Heart left ventricle (tissue), 16 donors: ENCODE data around the gene CYP4F3. TPM values are rescaled to one million over a fixed set of nuclear protein-coding genes. Genes with fewer than 3 reads are reported as not detected.

Experiments
- ATAC-seq, 4 donors: fragments of 200-7000 bp; cut with Tn5 transposase; one replicate each; pipeline ENCODE4 v1.9.1; 2020 to 2022; ENCODE audit warnings: moderate library complexity in 4 of 4, mild to moderate bottlenecking in 3 of 4, moderate number of reproducible peaks in 1 of 4
- DNase-seq, 5 donors: peaks; one replicate each; pipeline ENCODE4 v3.0.0-alpha.2; 2020
- H3K27ac ChIP-seq, 12 donors: fragments of 200-600 bp; sonication (generic) in 4 of 12; one replicate each; pipeline versions ENCODE4 v1.5.0 to v1.8.0; 2016 to 2022; ENCODE audit warnings: mild to moderate bottlenecking in 2 of 12
- H3K27me3 ChIP-seq, 9 donors: fragments of 200-600 bp; sonication (generic) in 2 of 9; one replicate each; pipeline versions ENCODE4 v1.5.1 to v1.8.0; 2016 to 2022; ENCODE audit warnings: mild to moderate bottlenecking in 3 of 9
- H3K36me3 ChIP-seq, 9 donors: fragments of 200-600 bp; sonication (generic) in 2 of 9; one replicate each; pipeline versions ENCODE4 v1.5.0 to v1.8.0; 2018 to 2022; ENCODE audit warnings: mild to moderate bottlenecking in 2 of 9
- H3K4me1 ChIP-seq, 12 donors: fragments of 200-600 bp; sonication (generic) in 4 of 12; one replicate each; pipeline versions ENCODE4 v1.5.0 to v1.8.0; 2016 to 2022; ENCODE audit warnings: mild to moderate bottlenecking in 3 of 12
- H3K4me3 ChIP-seq, 12 donors: fragments of 200-600 bp; sonication (generic) in 4 of 12; one replicate each; pipeline versions ENCODE4 v1.5.0 to v1.8.0; 2017 to 2022; ENCODE audit warnings: mild to moderate bottlenecking in 9 of 12, moderate library complexity in 4 of 12
- H3K9me3 ChIP-seq, 12 donors: fragments of 200-600 bp; sonication (generic) in 4 of 12; one replicate each; pipeline versions ENCODE4 v1.5.0 to v1.8.0; 2016 to 2022; ENCODE audit warnings: mild to moderate bottlenecking in 1 of 12
- POLR2A ChIP-seq, 2 donors: fragments of 450-650 bp; IDR thresholded peaks; one replicate each; pipeline ENCODE4 v1.6.1; 2017; ENCODE audit warnings: antibody characterized with exemption in 2 of 2, mild to moderate bottlenecking in 2 of 2, moderate library complexity in 2 of 2
- WGBS, 4 donors: extraction: QIAGEN DNeasy Blood & Tissue Kit in 2 of 4; methylation state at CpG; one replicate each; pipeline versions ENCODE4 v1.1.5 to v1.1.7; 2013 to 2018; 5-methylcytosine and 5-hydroxymethylcytosine counted together
- intact Hi-C, 10 donors: fragments of 100-400 bp; cut with DNase I; formaldehyde crosslinking; loops; one replicate each; pipeline versions ENCODE4 v1.11.1 to v1.14.2; 2022
- polyA plus RNA-seq, 2 donors: library from polyadenylated mRNA; stranded (reverse); fragments of 200-250 nt; gene quantifications; one replicate each; pipeline ENCODE4 v1.2.3, GENCODE V29; 2013
- total RNA-seq, 9 donors: library from RNA; depleted of rRNA in 2 of 9; stranded (reverse); fragments of >200 nt in 2 of 9; fragmentation: NEBNext Ultra II Directional in 3 of 9; extraction: Animal tissue kit (Norgen Biotek cat#: 25700) in 3 of 9; gene quantifications; one replicate each; pipeline versions ENCODE4 v1.1.0 to v1.2.4, GENCODE V29; 2016 to 2023
- TF ChIP-seq, protein P1 (sequence below), 12 donors: fragments of 200-600 bp; sonication (generic) in 4 of 12; IDR thresholded peaks; one replicate each; pipeline versions ENCODE4 v1.5.0 to v1.8.0; 2018 to 2022; ENCODE audit warnings: antibody characterized with exemption in 12 of 12, mild to moderate bottlenecking in 5 of 12
- donor health status: ischemic (EF 13 %, LVEDD 7.1; RV severe dilation, severe dysfunction).
- donor health status: healthy with polysubstance abuse.
- donor health status: DM: no; HTN: yes; CAD: no.
- donor health status: DM: no; HTN: no; CAD: no.
- donor health status: ischemic (EF 25% LVEDD 6.9; RV normal size, moderate dysfunction).
- donor health status: ischemic (EF 25% LVEDD 5.7; RV mildly dilated, moderate dysfunction).
- donor health status: healthy.
- donor health status: DM: yes; HTN: yes; CAD: no.
- donor health status: ischemic (EF 35%, LVEDD 5.7; RV mildly dilated, moderate dysfunction).
- donor health status: nonischemic (EF 11% LVEDD 7.7; RV severe dilation, severe dysfunction).
- donor health status: DM: yes; HTN: yes; CAD: no.
- donor health status: PGD.
- donor health status: ischemic (EF 29% LVEDD 5.4; RV normal size, mild dysfunction).
- donor health status: nonischemic (EF 23%, LVEDD 6.1; RV moderate dilation, normal function).

CYP4F3 gene
- total and polyA plus RNA-seq, 11 donors = 0.04 to 1.9 (median 0.29) TPM; not detected in 4

DNA sequence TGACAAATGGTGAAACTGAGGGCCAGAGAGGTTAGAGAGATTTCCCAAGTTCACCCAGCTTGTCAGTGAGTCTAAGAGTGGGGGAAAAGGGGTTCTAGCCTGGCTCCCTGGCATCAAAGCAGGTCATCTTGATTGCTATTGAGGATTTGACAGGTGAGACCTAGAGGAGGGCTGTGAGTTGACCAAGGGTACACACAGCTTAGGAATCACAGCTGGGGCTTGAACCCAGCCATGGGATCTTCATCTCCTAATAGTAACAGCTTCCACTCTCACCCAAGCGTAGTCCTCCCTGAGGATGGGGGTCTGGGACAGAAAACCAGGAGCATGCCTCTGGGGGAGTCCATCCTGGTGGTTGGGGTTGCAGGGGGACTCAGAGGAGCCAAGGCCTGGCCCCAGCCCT, 18.9 kb upstream of the CYP4F3 start:
- no peak for DNase-seq
- Histone ChIP-seq H3K27me3 (peaks cover 0 to 49% (median 2%) of the 10 kb centered on the region in 9 donors), H3K4me1 (no peaks in the 10 kb centered on the region), H3K4me3 (no peak overlapping the region), H3K27ac (no peak overlapping the region), H3K36me3 (no peaks in the 10 kb centered on the region), H3K9me3 (peaks cover 0 to 3% (median 0%) of the 10 kb centered on the region in 12 donors)
- TF ChIP-seq, protein P1, sequence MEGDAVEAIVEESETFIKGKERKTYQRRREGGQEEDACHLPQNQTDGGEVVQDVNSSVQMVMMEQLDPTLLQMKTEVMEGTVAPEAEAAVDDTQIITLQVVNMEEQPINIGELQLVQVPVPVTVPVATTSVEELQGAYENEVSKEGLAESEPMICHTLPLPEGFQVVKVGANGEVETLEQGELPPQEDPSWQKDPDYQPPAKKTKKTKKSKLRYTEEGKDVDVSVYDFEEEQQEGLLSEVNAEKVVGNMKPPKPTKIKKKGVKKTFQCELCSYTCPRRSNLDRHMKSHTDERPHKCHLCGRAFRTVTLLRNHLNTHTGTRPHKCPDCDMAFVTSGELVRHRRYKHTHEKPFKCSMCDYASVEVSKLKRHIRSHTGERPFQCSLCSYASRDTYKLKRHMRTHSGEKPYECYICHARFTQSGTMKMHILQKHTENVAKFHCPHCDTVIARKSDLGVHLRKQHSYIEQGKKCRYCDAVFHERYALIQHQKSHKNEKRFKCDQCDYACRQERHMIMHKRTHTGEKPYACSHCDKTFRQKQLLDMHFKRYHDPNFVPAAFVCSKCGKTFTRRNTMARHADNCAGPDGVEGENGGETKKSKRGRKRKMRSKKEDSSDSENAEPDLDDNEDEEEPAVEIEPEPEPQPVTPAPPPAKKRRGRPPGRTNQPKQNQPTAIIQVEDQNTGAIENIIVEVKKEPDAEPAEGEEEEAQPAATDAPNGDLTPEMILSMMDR (IDR thresholded peaks at IDR 0.05) = no peak
- TF ChIP-seq POLR2A (IDR thresholded peaks at IDR 0.05) = no peak
- intact Hi-C loops = no loop called here
- ATAC-seq = no peak
- WGBS, 4 donors = 40 to 78% (median 61%) methylated on average over 1 of the region's 1 CpG

DNA sequence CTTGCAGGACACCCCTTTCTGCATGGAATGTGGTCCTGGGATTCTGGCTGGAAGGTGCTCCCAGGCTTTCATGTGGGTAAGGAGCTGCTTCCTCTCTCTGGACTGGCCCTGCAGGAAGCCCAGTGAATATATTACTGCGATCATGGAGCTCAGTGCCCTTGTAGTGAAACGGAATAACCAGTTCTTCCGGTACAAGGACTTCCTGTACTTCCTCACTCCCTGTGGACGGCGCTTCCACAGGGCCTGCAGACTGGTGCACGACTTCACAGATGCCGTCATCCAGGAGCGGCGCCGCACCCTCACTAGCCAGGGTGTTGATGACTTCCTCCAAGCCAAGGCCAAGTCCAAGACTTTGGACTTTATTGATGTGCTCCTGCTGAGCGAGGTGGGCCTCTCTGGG, 17.7 kb upstream of the CYP4F3 start:
- intact Hi-C loops = no loop called here
- TF ChIP-seq, protein P1 (IDR thresholded peaks at IDR 0.05) = no peak
- no peak for TF ChIP-seq POLR2A (IDR thresholded peaks at IDR 0.05)
- no peak overlapping the region for H3K4me3 ChIP-seq
- ATAC-seq = no peak
- H3K9me3 ChIP-seq = peaks cover 0 to 3% (median 0%) of the 10 kb centered on the region in 12 donors
- WGBS, 4 donors = 47 to 71% (median 59%) methylated on average over 11 of the region's 11 CpGs
- H3K27ac ChIP-seq = no peak overlapping the region
- no peaks in the 10 kb centered on the region for H3K4me1 ChIP-seq
- DNase-seq = no peak
- no peaks in the 10 kb centered on the region for H3K36me3 ChIP-seq
- H3K27me3 ChIP-seq = peaks cover 0 to 41% (median 2%) of the 10 kb centered on the region in 9 donors

DNA sequence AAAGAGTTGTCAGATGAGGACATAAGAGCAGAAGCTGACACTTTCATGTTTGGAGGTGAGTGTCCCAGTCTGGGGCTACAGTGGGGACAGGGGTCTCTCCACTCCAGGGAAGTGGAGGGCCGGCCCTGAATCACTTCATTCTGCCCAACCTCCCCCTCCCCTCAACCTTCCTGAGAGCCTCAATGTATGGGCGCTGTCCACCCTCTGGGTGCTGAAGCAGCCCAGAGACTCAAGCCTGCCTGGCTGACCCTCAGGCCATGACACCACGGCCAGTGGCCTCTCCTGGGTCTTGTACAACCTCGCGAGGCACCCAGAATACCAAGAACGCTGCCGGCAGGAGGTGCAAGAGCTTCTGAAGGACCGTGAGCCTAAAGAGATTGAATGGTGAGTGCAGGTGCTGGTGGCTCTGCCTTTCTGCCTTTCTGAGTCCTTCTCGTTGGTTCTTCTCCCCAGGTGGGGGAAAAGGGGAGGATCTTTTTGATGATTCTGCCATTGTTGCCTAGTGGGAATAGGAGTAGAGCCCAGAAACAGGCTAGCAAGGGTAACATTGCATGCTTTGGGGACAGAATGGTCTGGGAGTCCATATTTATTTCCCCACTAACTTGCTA, 16.9 kb upstream of the CYP4F3 start:
- no peaks in the 10 kb centered on the region for H3K36me3 ChIP-seq
- TF ChIP-seq POLR2A (IDR thresholded peaks at IDR 0.05) = no peak
- TF ChIP-seq, protein P1 (IDR thresholded peaks at IDR 0.05) = no peak
- H3K27ac ChIP-seq = no peak overlapping the region
- DNase-seq = no peak
- intact Hi-C loops = no loop called here
- H3K4me1 ChIP-seq = no peaks in the 10 kb centered on the region
- peaks cover 0 to 41% (median 6%) of the 10 kb centered on the region in 9 donors for H3K27me3 ChIP-seq
- H3K9me3 ChIP-seq = peaks cover 0 to 3% (median 0%) of the 10 kb centered on the region in 12 donors
- ATAC-seq = peak in 1 of 4 donors; percentile 36
- WGBS, 4 donors = 7 to 10% (median 8%) methylated on average over 8 to 9 of the region's 9 CpGs
- no peak overlapping the region for H3K4me3 ChIP-seq

DNA sequence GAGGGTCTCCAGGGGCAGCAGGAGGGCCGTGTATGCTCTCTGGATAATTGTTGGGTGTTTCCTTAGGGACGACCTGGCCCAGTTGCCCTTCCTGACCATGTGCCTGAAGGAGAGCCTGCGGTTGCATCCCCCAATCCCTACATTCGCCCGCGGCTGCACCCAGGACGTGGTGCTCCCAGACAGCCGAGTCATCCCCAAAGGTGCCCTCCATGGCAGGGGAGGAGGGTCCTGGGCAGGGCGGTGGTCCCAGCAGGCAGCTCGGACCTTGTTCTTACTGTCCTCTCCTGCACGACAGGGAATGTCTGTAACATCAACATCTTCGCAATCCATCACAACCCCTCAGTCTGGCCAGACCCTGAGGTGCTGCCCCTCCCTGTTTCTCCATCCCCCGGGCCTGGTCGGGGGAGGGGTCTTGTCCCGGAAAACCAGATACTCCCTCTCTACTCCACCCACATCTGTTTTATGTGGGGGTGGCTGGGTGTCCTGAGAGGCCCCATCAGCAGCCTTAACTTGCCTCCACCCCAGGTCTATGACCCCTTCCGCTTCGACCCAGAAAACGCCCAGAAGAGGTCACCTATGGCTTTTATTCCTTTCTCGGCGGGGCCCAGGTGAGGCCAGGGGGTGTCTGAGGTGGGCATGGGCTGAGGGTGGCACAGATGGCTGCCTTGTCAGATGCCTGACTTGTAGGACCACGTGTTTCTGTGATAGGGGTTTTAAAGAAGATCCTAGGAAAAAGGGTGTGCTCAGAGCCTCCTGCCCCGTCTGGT, 12.3 kb upstream of the CYP4F3 start:
- TF ChIP-seq POLR2A (IDR thresholded peaks at IDR 0.05) = no peak
- TF ChIP-seq, protein P1 (IDR thresholded peaks at IDR 0.05) = no peak
- no peaks in the 10 kb centered on the region for H3K9me3 ChIP-seq
- no peak overlapping the region for H3K4me3 ChIP-seq
- 50 to 59% (median 56%) methylated on average over 20 to 22 of the region's 22 CpGs for WGBS, 4 donors
- peaks cover 0 to 7% (median 0%) of the 10 kb centered on the region in 12 donors for H3K4me1 ChIP-seq
- no peak for DNase-seq
- peaks cover 0 to 52% (median 6%) of the 10 kb centered on the region in 9 donors for H3K27me3 ChIP-seq
- ATAC-seq = no peak
- H3K36me3 ChIP-seq = no peaks in the 10 kb centered on the region
- intact Hi-C loops = loop anchor here (1.0 to 5.0 kb wide), 12 partner anchors 132 to 554 kb away; no protein-coding TSS in a partner anchor
- H3K27ac ChIP-seq = no peak overlapping the region
